ENCODE results near the gene FYCO1.

Gene FYCO1

GRCh38 chr3:45959201-45959600 lies 36.4 kb downstream of the FYCO1 start:
- no peak for DNase-seq

GRCh38 chr3:45958321-45958791 lies 37.3 kb downstream of the FYCO1 start:
- DNase-seq = no peak

- DNase-seq = no peak
These were observed 38.0 kb downstream of the FYCO1 start for GRCh38 chr3:45957586-45957985.

GRCh38 chr3:45955706-45956105 lies 39.9 kb downstream of the FYCO1 start:
- DNase-seq = no peak

- no peak for DNase-seq
These were observed 40.5 kb downstream of the FYCO1 start for GRCh38 chr3:45955017-45955647.

GRCh38 chr3:45954306-45954705 lies 41.3 kb downstream of the FYCO1 start:
- DNase-seq = no peak

- no peak for DNase-seq
These were observed 42.1 kb downstream of the FYCO1 start for GRCh38 chr3:45953536-45953935.

GRCh38 chr3:45952456-45952855 lies 43.2 kb downstream of the FYCO1 start:
- no peak for DNase-seq

GRCh38 chr3:45951946-45952345 lies 43.7 kb downstream of the FYCO1 start:
- DNase-seq = no peak

- DNase-seq = no peak
These were observed 44.7 kb downstream of the FYCO1 start for GRCh38 chr3:45950686-45951600.

- no peak for DNase-seq
These were observed 45.5 kb downstream of the FYCO1 start for GRCh38 chr3:45950131-45950530.

- no peak for DNase-seq
These were observed 46.2 kb downstream of the FYCO1 start for GRCh38 chr3:45949432-45949831.

GRCh38 chr3:45948881-45949280 lies 46.7 kb downstream of the FYCO1 start:
- no peak for DNase-seq

GRCh38 chr3:45948311-45948781 lies 47.3 kb downstream of the FYCO1 start:
- DNase-seq = peak; percentile 48

- DNase-seq = no peak
These were observed 48.3 kb downstream of the FYCO1 start for GRCh38 chr3:45947361-45947760.

GRCh38 chr3:45946875-45947274 lies 48.7 kb downstream of the FYCO1 start:
- DNase-seq = no peak

GRCh38 chr3:45946307-45946706 lies 49.3 kb downstream of the FYCO1 start:
- DNase-seq = no peak

GRCh38 chr3:45944830-45945620 lies 50.6 kb downstream of the FYCO1 start:
- no peak for DNase-seq

- DNase-seq = no peak
These were observed 52.3 kb downstream of the FYCO1 start, which contains the start of gene CXCR6 for GRCh38 chr3:45943207-45943846. CXCR6 (plus strand) TSS chr3:45943464; CDS start chr3:45946482, 3,018 bp downstream.

GRCh38 chr3:45942051-45942825 lies 53.4 kb downstream of the FYCO1 start:
- no peak for DNase-seq

GRCh38 chr3:45940781-45941365 lies 54.8 kb downstream of the FYCO1 start:
- no peak for DNase-seq

Data from amniotic stem cell (primary cell).